GM19397 (cell line): Measurements from ENCODE around the gene ACACB.
"Not testable (repeated sequence)": the region's sequence is repeated elsewhere in the genome, so short reads cannot be mapped to it uniquely, and the experiment has no call there.

Source experiments
- ATAC-seq: cut with Tn5 transposase; IDR thresholded peaks from one replicate; pipeline ENCODE4 v1.9.1; 2021; ENCODE audit warnings: mild to moderate bottlenecking, moderate library complexity; ENCODE audit not compliant: unreplicated experiment

The ACACB gene

GRCh38 chr12:109170324-109170723, 53.9 kb downstream of the ACACB start:
- ATAC-seq, result no peak

GRCh38 chr12:109172787-109173186, 56.4 kb downstream of the ACACB start:
- ATAC-seq, result not testable (repeated sequence)

- no peak for ATAC-seq
These were observed 57.3 kb downstream of the ACACB start for GRCh38 chr12:109173443-109174240.

- no peak for ATAC-seq
These were observed 58.1 kb downstream of the ACACB start for GRCh38 chr12:109174468-109174867.

- no peak for ATAC-seq
These were observed 62.1 kb downstream of the ACACB start for GRCh38 chr12:109178532-109178931.

GRCh38 chr12:109179927-109180326, 63.5 kb downstream of the ACACB start:
- ATAC-seq, result no peak

GRCh38 chr12:109182041-109182839, 65.9 kb downstream of the ACACB start:
- no peak for ATAC-seq

GRCh38 chr12:109185441-109185840, 69.1 kb downstream of the ACACB start:
- no peak for ATAC-seq

- ATAC-seq, result no peak
These were observed 70.7 kb downstream of the ACACB start for GRCh38 chr12:109186993-109187653.

- ATAC-seq, result no peak
These were observed 71.8 kb downstream of the ACACB start for GRCh38 chr12:109188108-109188712.

- ATAC-seq, result no peak
These were observed 72.9 kb downstream of the ACACB start for GRCh38 chr12:109189291-109189690.

- ATAC-seq, result no peak
These were observed 75.3 kb downstream of the ACACB start for GRCh38 chr12:109191621-109192250.

GRCh38 chr12:109192358-109192757, 76.0 kb downstream of the ACACB start:
- ATAC-seq, result no peak

- no peak for ATAC-seq
These were observed 77.5 kb downstream of the ACACB start for GRCh38 chr12:109193896-109194295.

GRCh38 chr12:109196332-109196731, 79.9 kb downstream of the ACACB start:
- ATAC-seq, result no peak

- ATAC-seq, result no peak
These were observed 80.9 kb downstream of the ACACB start for GRCh38 chr12:109197327-109197726.

- ATAC-seq, result no peak
These were observed 82.9 kb downstream of the ACACB start for GRCh38 chr12:109199324-109199723.

GRCh38 chr12:109200825-109201495, 84.6 kb downstream of the ACACB start:
- ATAC-seq, result no peak

GRCh38 chr12:109201496-109201885, 85.1 kb downstream of the ACACB start:
- ATAC-seq, result no peak

- no peak for ATAC-seq
These were observed 86.4 kb downstream of the ACACB start for GRCh38 chr12:109202770-109203169.
